ENCODE results near the gene TMEM242.
"Not testable (repeated sequence)": the region's sequence is repeated elsewhere in the genome, so short reads cannot be mapped to it uniquely, and the experiment has no call there.

The TMEM242 gene

DNA sequence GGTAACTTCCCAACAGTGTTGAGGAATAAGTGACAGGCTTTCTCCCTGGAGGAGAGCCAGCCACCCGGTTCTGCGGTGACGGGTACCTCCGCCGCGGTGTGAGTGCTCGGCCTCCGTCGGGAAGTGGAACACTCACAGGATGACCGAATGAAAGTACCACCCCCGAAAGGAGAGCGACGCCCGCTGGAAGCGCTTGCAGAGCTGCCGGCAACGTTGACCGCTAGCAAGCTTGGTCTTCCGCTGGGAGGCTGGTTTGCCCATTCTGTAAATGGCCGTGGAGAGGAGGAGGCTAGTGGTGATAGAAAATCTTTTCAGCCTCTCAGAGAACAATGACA is 614 bp upstream of the TMEM242 start:
- DNase-seq (ENCODE audit: low spot score) = peak; percentile 82

GRCh38 chr6:157322792-157323254 is 496 bp downstream of the TMEM242 start:
- peak; percentile 75 for DNase-seq (ENCODE audit: low spot score)

GRCh38 chr6:157316871-157317814 is 6.2 kb downstream of the TMEM242 start:
- DNase-seq (ENCODE audit: low spot score) = peak; percentile 25

GRCh38 chr6:157314705-157315321 is 8.5 kb downstream of the TMEM242 start:
- peak; percentile 73 for DNase-seq (ENCODE audit: low spot score)

GRCh38 chr6:157313531-157314467 is 9.5 kb downstream of the TMEM242 start:
- no peak for DNase-seq (ENCODE audit: low spot score)

DNA sequence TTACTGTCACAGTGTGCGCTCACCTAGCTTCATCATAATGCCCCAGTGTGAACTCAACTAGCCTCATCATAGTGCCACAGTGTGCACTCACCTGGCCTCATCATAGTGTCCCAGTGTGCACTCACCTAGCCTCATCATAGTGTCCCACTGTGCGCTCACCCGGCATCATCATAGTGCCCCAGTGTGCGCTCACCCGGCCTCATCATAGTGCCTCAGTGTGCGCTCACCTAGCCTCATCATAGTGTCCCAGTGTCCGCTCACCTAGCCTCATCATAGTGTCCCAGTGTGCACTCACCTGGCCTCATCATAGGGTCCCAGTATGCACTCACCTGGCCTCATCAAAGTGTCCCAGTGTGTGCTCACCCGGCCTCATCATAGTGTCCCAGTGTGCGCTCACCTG is 10.6 kb downstream of the TMEM242 start:
- DNase-seq (ENCODE audit: low spot score) = no peak

GRCh38 chr6:157310693-157311092 is 12.6 kb downstream of the TMEM242 start:
- DNase-seq (ENCODE audit: low spot score) = not testable (repeated sequence)

DNA sequence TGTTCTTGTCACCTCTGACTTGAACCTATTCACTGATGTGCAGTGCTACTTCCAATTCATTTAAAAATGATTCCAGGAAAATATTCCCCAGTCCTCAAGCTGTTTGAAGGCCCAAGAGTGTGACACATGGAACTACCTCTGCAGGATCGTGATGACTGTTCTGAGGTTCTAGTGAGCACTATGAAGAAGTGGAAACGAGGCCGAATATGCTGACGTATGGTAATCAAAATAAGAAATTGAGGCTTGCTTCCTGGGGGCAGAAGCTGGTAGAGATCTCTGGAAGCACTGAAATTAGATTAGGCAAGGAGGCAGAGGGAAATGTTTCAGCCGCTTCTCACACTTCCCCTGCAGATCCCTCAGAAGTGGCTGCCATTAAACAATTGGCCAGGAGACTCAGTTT is 15.7 kb downstream of the TMEM242 start:
- no peak for DNase-seq (ENCODE audit: low spot score)

GRCh38 chr6:157305670-157306653 is 17.4 kb downstream of the TMEM242 start:
- DNase-seq (ENCODE audit: low spot score) = no peak

DNA sequence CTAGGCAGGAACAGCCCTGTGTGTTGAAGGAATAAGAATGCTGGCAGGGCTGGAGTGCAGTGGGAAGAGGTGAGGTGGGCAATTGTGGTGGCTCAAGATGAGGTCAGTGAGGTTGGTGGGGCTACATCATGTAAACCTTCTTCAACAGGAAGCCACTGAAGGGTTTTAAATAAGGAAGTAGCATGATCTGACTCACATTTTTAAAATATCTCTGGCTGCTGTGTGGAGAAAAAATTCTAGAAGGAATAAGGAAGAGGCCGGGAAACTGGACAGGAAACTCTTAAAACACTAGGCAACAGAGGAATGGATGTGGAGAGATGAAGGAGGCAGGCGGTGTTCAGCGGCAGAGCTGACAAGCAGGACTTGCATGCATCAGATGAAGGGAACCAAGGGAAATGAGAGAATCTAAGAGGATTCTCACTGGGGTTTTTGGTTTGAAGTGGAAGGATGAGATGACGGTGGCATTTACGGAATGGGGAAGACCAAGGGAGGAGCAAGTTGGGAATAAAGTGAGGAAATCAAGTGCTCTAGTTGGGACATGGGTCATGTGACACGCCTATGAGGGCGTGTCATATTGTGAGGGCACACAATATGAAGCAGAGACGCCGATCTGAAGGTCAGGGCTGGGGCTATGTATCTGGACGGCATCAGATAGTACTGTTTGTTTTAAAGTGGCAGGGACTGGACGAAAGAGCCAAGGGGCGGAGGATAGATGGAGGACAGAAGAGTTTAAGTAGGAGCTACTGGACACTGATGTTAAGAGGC is 18.2 kb downstream of the TMEM242 start:
- DNase-seq (ENCODE audit: low spot score) = no peak

- no peak for DNase-seq (ENCODE audit: low spot score)
Observed at GRCh38 chr6:157302736-157303135, 20.6 kb downstream of the TMEM242 start.

DNA sequence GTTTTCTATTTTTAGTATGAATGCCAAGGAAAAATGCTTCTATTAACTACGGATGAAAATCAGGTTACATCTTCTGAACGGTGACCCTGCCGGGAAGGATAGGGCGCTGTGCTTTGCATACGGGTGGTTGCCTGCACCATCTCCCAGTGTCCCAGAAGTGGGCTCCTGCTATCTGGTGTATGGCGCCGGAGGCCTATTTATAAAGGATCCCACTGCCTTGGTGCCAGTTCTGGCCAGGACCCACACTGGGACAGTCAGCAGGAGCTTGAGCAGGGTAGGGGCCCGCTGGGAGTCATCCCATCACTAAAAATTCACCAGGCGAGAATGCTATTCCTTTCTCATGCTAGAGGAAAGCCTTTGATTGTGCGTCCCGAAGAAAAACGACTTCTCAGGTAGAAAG is 22.9 kb downstream of the TMEM242 start:
- DNase-seq (ENCODE audit: low spot score) = no peak

DNA sequence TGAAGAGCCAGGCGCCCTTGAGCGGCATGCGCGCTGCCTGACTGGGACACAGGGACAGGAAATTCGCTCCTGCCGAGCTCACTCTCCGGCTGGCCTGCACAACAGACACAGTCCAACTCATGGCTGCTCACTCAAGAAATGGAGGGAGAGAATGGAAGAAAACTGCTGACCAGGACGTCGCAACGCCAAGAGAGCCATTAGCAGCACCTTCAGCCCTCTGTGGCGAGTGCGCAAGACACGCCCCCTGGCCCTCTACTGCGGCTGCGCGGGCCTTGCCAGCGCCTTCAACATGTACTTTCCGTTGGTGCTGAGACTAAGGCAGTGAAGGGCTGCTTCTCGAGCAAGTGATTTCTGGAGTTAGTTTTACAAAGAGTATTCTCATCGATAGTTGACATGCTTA is 23.3 kb downstream of the TMEM242 start:
- DNase-seq (ENCODE audit: low spot score) = no peak

- DNase-seq (ENCODE audit: low spot score) = no peak
Observed at GRCh38 chr6:157298216-157298724, 25.0 kb downstream of the TMEM242 start.

GRCh38 chr6:157294654-157295053 is 28.7 kb downstream of the TMEM242 start:
- no peak for DNase-seq (ENCODE audit: low spot score)

DNA sequence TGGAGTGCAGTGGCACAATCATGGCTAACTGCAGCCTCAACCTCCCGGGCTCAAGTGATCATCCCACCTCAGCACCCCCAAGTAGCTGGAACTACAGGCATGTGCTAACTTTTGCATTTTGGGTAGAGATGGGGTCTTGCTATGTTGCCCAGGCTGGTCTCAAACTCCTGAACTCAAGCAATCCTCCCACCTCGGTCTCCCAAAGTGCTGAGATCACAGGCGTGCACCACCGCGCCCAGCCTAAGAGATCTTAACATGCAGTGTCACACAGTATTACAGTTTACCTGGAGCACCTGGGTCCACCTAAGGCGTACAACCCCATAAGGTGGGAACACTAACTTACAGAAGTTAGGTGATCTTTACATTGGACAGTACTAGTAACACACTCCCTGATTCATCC is 29.5 kb downstream of the TMEM242 start:
- DNase-seq (ENCODE audit: low spot score) = no peak

DNA sequence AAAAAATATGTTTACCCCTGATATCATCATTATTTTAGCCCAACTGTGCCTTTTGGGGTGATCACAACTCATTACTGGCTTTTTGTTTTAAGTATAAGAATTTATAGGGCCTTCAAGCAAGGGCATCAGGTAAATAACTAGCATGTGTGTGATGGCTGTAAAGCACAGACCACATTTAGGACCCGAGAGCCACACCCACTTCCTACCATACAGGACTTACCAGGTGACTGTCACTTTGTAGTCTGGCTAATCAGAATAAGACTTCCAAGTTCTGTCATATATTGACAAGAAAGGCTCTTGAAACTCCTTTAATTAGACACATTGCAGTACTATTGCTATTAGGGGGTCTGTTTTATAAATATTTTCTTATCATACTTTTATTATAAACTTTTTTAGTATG is 31.1 kb downstream of the TMEM242 start:
- DNase-seq (ENCODE audit: low spot score) = no peak

- DNase-seq (ENCODE audit: low spot score) = no peak
Observed at GRCh38 chr6:157291356-157291755, 32.0 kb downstream of the TMEM242 start.

- DNase-seq (ENCODE audit: low spot score) = no peak
Observed at GRCh38 chr6:157290797-157291196, 32.5 kb downstream of the TMEM242 start.

- no peak for DNase-seq (ENCODE audit: low spot score)
Observed at GRCh38 chr6:157289764-157290163, 33.6 kb downstream of the TMEM242 start.
